NT2/D1 (cell line): ENCODE measurements around the gene EML6.

Experiments used
- YY1 ChIP-seq: IDR thresholded peaks from 2 replicates; pipeline ENCODE4 v1.6.1; 2011; ENCODE audit not compliant: insufficient read length, insufficient read depth
- ZNF274 ChIP-seq: IDR thresholded peaks from 2 replicates; pipeline ENCODE4 v1.6.1; 2011; ENCODE audit warnings: mild to moderate bottlenecking, low read depth, low read length

GRCh38 chr2:54952425-54952824 lies 229.0 kb downstream of the EML6 start:
- TF ChIP-seq ZNF274, result no peak
- no peak for TF ChIP-seq YY1
